ENCODE data around the gene GINS1. TPM values are rescaled to one million over a fixed set of nuclear protein-coding genes. Genes with fewer than 3 reads are reported as not detected.

GINS1 gene
- total RNA-seq, 1 donor from 2014 or later = 6.6 TPM

- Mint-ChIP-seq H3K27ac (ENCODE audit: unreplicated experiment) (no peak overlapping the region), H3K4me1 (ENCODE audit: low read depth, unreplicated experiment) (peaks cover 19% of the 10 kb centered on the region), H3K4me3 (ENCODE audit: unreplicated experiment) (no peak overlapping the region), H3K27me3 (ENCODE audit: low read depth, unreplicated experiment) (no peaks in the 10 kb centered on the region), H3K9me3 (ENCODE audit: unreplicated experiment) (peaks cover 11% of the 10 kb centered on the region), H3K36me3 (ENCODE audit: low read depth, unreplicated experiment) (peaks cover 27% of the 10 kb centered on the region)
- no peak for FAIRE-seq
- Histone ChIP-seq H4K20me1 (ENCODE audit: insufficient read depth, low read length) (no peaks in the 10 kb centered on the region), H2AFZ (ENCODE audit: low read depth, low read length) (no peak overlapping the region), H3K9me3 (ENCODE audit: insufficient read depth, low read depth, low read length) (peaks cover 16% of the 10 kb centered on the region), H3K79me2 (ENCODE audit: insufficient read depth, low read length) (peaks cover 56% of the 10 kb centered on the region), H3K27ac (ENCODE audit: low read depth, low read length) (no peak overlapping the region), H3K4me2 (ENCODE audit: low read length) (no peak overlapping the region), H3K9ac (ENCODE audit: low read length) (no peak overlapping the region), H3K27me3 (ENCODE audit: insufficient read depth, low read length) (no peaks in the 10 kb centered on the region), H3K36me3 (ENCODE audit: insufficient read depth, low read length) (no peaks in the 10 kb centered on the region), H3K4me1 (ENCODE audit: insufficient read depth, low read length) (peaks cover 6% of the 10 kb centered on the region), H3K4me3 (ENCODE audit: insufficient read depth, low read depth, low read length) (no peak overlapping the region)
- TF ChIP-seq CTCF (IDR thresholded peaks at IDR 0.05; ENCODE audit: insufficient read depth, low read depth, low read length) (no peak), EZH2 (IDR thresholded peaks at IDR 0.05; ENCODE audit: insufficient read depth, low read length) (no peak)
- no peak for DNase-seq (ENCODE audit: low read depth)
These were observed 37.5 kb upstream of the GINS1 start for GRCh38 chr20:25369971-25370370.

GRCh38 chr20:25372584-25373336 lies 34.7 kb upstream of the GINS1 start:
- Mint-ChIP-seq H3K4me1 (ENCODE audit: low read depth, unreplicated experiment) (peaks cover 22% of the 10 kb centered on the region), H3K4me3 (ENCODE audit: unreplicated experiment) (no peak overlapping the region), H3K9me3 (ENCODE audit: unreplicated experiment) (peaks cover 11% of the 10 kb centered on the region), H3K36me3 (ENCODE audit: low read depth, unreplicated experiment) (peaks cover 25% of the 10 kb centered on the region), H3K27me3 (ENCODE audit: low read depth, unreplicated experiment) (no peaks in the 10 kb centered on the region), H3K27ac (ENCODE audit: unreplicated experiment) (peak overlapping the region; percentile 55)
- Histone ChIP-seq H3K9ac (ENCODE audit: low read length) (peak overlapping the region; percentile 43), H3K27ac (ENCODE audit: low read depth, low read length) (peak overlapping the region; percentile 81), H3K4me2 (ENCODE audit: low read length) (peak overlapping the region; percentile 35), H4K20me1 (ENCODE audit: insufficient read depth, low read length) (no peaks in the 10 kb centered on the region), H2AFZ (ENCODE audit: low read depth, low read length) (no peak overlapping the region), H3K9me3 (ENCODE audit: insufficient read depth, low read depth, low read length) (peaks cover 16% of the 10 kb centered on the region), H3K36me3 (ENCODE audit: insufficient read depth, low read length) (no peaks in the 10 kb centered on the region), H3K4me3 (ENCODE audit: insufficient read depth, low read depth, low read length) (no peak overlapping the region), H3K4me1 (ENCODE audit: insufficient read depth, low read length) (peaks cover 6% of the 10 kb centered on the region), H3K27me3 (ENCODE audit: insufficient read depth, low read length) (no peaks in the 10 kb centered on the region), H3K79me2 (ENCODE audit: insufficient read depth, low read length) (peaks cover 62% of the 10 kb centered on the region)
- TF ChIP-seq CTCF (IDR thresholded peaks at IDR 0.05; ENCODE audit: insufficient read depth, low read depth, low read length) = no peak
- no peak for TF ChIP-seq EZH2 (IDR thresholded peaks at IDR 0.05; ENCODE audit: insufficient read depth, low read length)
- DNase-seq (ENCODE audit: low read depth) (peak; percentile 98), FAIRE-seq (no peak)

GRCh38 chr20:25374842-25375241 lies 32.6 kb upstream of the GINS1 start:
- H3K36me3 Mint-ChIP-seq (ENCODE audit: low read depth, unreplicated experiment) = peaks cover 27% of the 10 kb centered on the region
- H3K27me3 Mint-ChIP-seq (ENCODE audit: low read depth, unreplicated experiment) = no peaks in the 10 kb centered on the region
- DNase-seq (ENCODE audit: low read depth) (no peak), FAIRE-seq (no peak)
- H3K4me3 Mint-ChIP-seq (ENCODE audit: unreplicated experiment) = no peak overlapping the region
- peaks cover 17% of the 10 kb centered on the region for H4K20me1 ChIP-seq (ENCODE audit: insufficient read depth, low read length)
- H3K9me3 ChIP-seq (ENCODE audit: insufficient read depth, low read depth, low read length) = peaks cover 16% of the 10 kb centered on the region
- H2AFZ ChIP-seq (ENCODE audit: low read depth, low read length) = no peak overlapping the region
- peaks cover 6% of the 10 kb centered on the region for H3K4me1 ChIP-seq (ENCODE audit: insufficient read depth, low read length)
- H3K9me3 Mint-ChIP-seq (ENCODE audit: unreplicated experiment) = peaks cover 11% of the 10 kb centered on the region
- no peak overlapping the region for H3K4me2 ChIP-seq (ENCODE audit: low read length)
- H3K27me3 ChIP-seq (ENCODE audit: insufficient read depth, low read length) = no peaks in the 10 kb centered on the region
- H3K4me1 Mint-ChIP-seq (ENCODE audit: low read depth, unreplicated experiment) = peaks cover 21% of the 10 kb centered on the region
- no peak overlapping the region for H3K27ac ChIP-seq (ENCODE audit: low read depth, low read length)
- no peak overlapping the region for H3K9ac ChIP-seq (ENCODE audit: low read length)
- peak overlapping the region; percentile 58 for H3K27ac Mint-ChIP-seq (ENCODE audit: unreplicated experiment)
- TF ChIP-seq EZH2 (IDR thresholded peaks at IDR 0.05; ENCODE audit: insufficient read depth, low read length) (no peak), CTCF (IDR thresholded peaks at IDR 0.05; ENCODE audit: insufficient read depth, low read depth, low read length) (no peak)
- no peak overlapping the region for H3K4me3 ChIP-seq (ENCODE audit: insufficient read depth, low read depth, low read length)
- peaks cover 64% of the 10 kb centered on the region for H3K79me2 ChIP-seq (ENCODE audit: insufficient read depth, low read length)
- no peaks in the 10 kb centered on the region for H3K36me3 ChIP-seq (ENCODE audit: insufficient read depth, low read length)
